Smooth muscle cell (in vitro differentiated cells): ENCODE measurements around the gene RBBP8. TPM values are rescaled to one million over a fixed set of nuclear protein-coding genes. Genes with fewer than 3 reads are reported as not detected.

ENCODE experiments used
- DNase-seq: peaks from one replicate; lab custom pipeline; 2025; ENCODE audit not compliant: unreplicated experiment; lab: John Stamatoyannopoulos, UW
- H2AFZ ChIP-seq: fragments of 200-600 bp; sonication (generic); 2 replicates; pipeline ENCODE4 v1.6.0; 2016; ENCODE audit warnings: antibody characterized with exemption, low read depth, mild to moderate bottlenecking
- H3F3A ChIP-seq: fragments of 200-600 bp; sonication (generic); 2 replicates; pipeline ENCODE4 v1.6.0; 2017; ENCODE audit warnings: antibody characterized with exemption, low read depth
- H3K27ac ChIP-seq: fragments of 200-600 bp; sonication (generic); 2 replicates; pipeline ENCODE4 v1.5.1; 2016; ENCODE audit warnings: low read depth, mild to moderate bottlenecking
- H3K27me3 ChIP-seq: fragments of 200-600 bp; sonication (generic); 2 replicates; pipeline ENCODE4 v1.6.1; 2016; ENCODE audit warnings: low read depth, mild to moderate bottlenecking
- H3K36me3 ChIP-seq: fragments of 200-600 bp; sonication (generic); 2 replicates; pipeline ENCODE4 v1.5.1; 2016; ENCODE audit warnings: low read depth
- H3K4me1 ChIP-seq: fragments of 200-600 bp; sonication (generic); 2 replicates; pipeline ENCODE4 v1.5.1; 2016; ENCODE audit warnings: low read depth
- H3K4me2 ChIP-seq: fragments of 200-600 bp; sonication (generic); 2 replicates; pipeline ENCODE4 v1.6.0; 2016; ENCODE audit warnings: mild to moderate bottlenecking
- H3K4me3 ChIP-seq: fragments of 200-600 bp; sonication (generic); 2 replicates; pipeline ENCODE4 v1.5.1; 2016; ENCODE audit warnings: mild to moderate bottlenecking
- H3K79me2 ChIP-seq: fragments of 200-600 bp; sonication (generic); 2 replicates; pipeline ENCODE4 v1.6.0; 2016; ENCODE audit warnings: low read depth, mild to moderate bottlenecking
- H3K9ac ChIP-seq: fragments of 200-600 bp; sonication (generic); 2 replicates; pipeline ENCODE4 v1.6.0; 2016; ENCODE audit warnings: low read depth
- H3K9me3 ChIP-seq: fragments of 200-600 bp; sonication (generic); replicated peaks from 2 replicates; pipeline ENCODE4 v1.5.1; 2016; ENCODE audit warnings: low read depth
- H4K20me1 ChIP-seq: fragments of 200-600 bp; sonication (generic); 2 replicates; pipeline ENCODE4 v1.6.0; 2016; ENCODE audit warnings: low read depth
- CTCF ChIP-seq: fragments of 200-600 bp; sonication (generic); IDR thresholded peaks from 2 replicates; pipeline ENCODE4 v1.5.1; 2017; ENCODE audit warnings: borderline replicate concordance, mild to moderate bottlenecking, antibody characterized with exemption; ENCODE audit not compliant: insufficient read depth, poor library complexity, severe bottlenecking
- WGBS: methylation state at CpG from one replicate; pipeline ENCODE4 v1.1.7; 2016; ENCODE audit warnings: low lambda C conversion rate; 5-methylcytosine and 5-hydroxymethylcytosine counted together
- polyA plus RNA-seq: library from polyadenylated mRNA; unstranded; fragments of >200 nt; fragmentation: Nextera tagmentation; extraction: Ambion mirVana; gene quantifications from 2 replicates; pipeline ENCODE4 v1.2.1, GENCODE V29; 2016
- total RNA-seq: library from RNA; depleted of rRNA; stranded (reverse); fragments of >200 nt; gene quantifications from 2 replicates; pipeline ENCODE4 v1.2.3, GENCODE V29; 2014

Gene RBBP8
- total and polyA plus RNA-seq, 2 experiments from 2014 or later: 11.7 to 39.3 TPM

DNA sequence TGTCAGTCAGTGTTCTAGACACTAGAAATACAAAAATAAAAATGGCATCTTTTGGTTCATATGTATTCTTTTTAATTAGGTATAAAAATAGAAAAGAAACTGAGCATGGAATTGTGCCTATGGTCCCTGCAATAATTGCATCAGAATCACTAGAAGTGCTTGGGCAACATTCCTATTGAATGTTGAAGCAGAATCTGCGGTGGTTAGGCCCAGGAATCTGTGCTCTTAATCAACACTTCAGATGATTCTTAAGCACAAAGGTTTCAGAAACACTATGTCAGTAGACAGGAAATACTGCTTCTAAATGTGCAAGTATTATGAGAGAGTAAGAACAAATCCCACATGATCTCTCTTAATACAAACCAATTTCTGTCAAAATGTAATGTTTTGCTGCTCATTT is 20.3 kb upstream of the RBBP8 start:
- Histone ChIP-seq H2AFZ (no peak overlapping the region), H3K4me3 (no peak overlapping the region), H3F3A (no peaks in the 10 kb centered on the region), H3K4me2 (peak overlapping the region; percentile 11), H3K27me3 (no peaks in the 10 kb centered on the region), H3K4me1 (peaks cover 27% of the 10 kb centered on the region), H3K27ac (peak overlapping the region; percentile 81), H3K79me2 (no peaks in the 10 kb centered on the region), H3K9me3 (no peaks in the 10 kb centered on the region), H3K9ac (peak overlapping the region; percentile 26), H3K36me3 (no peaks in the 10 kb centered on the region), H4K20me1 (no peaks in the 10 kb centered on the region)
- DNase-seq: no peak
- TF ChIP-seq CTCF: no peak
- 10% methylated on average over 1 of the region's 1 CpG for WGBS

GRCh38 chr18:22913861-22914260 is 19.3 kb upstream of the RBBP8 start:
- H3K79me2 ChIP-seq: no peaks in the 10 kb centered on the region
- H3F3A ChIP-seq: no peaks in the 10 kb centered on the region
- peak overlapping the region; percentile 81 for H3K27ac ChIP-seq
- no peaks in the 10 kb centered on the region for H4K20me1 ChIP-seq
- no peaks in the 10 kb centered on the region for H3K27me3 ChIP-seq
- DNase-seq: no peak
- peak overlapping the region; percentile 27 for H3K4me3 ChIP-seq
- TF ChIP-seq CTCF: no peak
- H3K36me3 ChIP-seq: no peaks in the 10 kb centered on the region
- no peak overlapping the region for H3K9ac ChIP-seq
- H2AFZ ChIP-seq: no peak overlapping the region
- 23% methylated on average over 3 of the region's 3 CpGs for WGBS
- no peaks in the 10 kb centered on the region for H3K9me3 ChIP-seq
- peak overlapping the region; percentile 11 for H3K4me2 ChIP-seq
- peaks cover 27% of the 10 kb centered on the region for H3K4me1 ChIP-seq

- Histone ChIP-seq H3K27me3 (no peaks in the 10 kb centered on the region), H3K36me3 (no peaks in the 10 kb centered on the region), H3F3A (no peaks in the 10 kb centered on the region), H4K20me1 (no peaks in the 10 kb centered on the region), H3K4me2 (peak overlapping the region; percentile 47), H3K4me1 (peaks cover 27% of the 10 kb centered on the region), H3K9me3 (no peaks in the 10 kb centered on the region), H3K79me2 (no peaks in the 10 kb centered on the region), H3K27ac (peak overlapping the region; percentile 52), H3K9ac (no peak overlapping the region), H2AFZ (no peak overlapping the region), H3K4me3 (peak overlapping the region; percentile 27)
- no peak for DNase-seq
- no peak for TF ChIP-seq CTCF
- 61% methylated on average over 3 of the region's 3 CpGs for WGBS
These were observed 18.5 kb upstream of the RBBP8 start for GRCh38 chr18:22914633-22915032.

- no peak overlapping the region for H3K9ac ChIP-seq
- DNase-seq: no peak
- no peak overlapping the region for H2AFZ ChIP-seq
- no peaks in the 10 kb centered on the region for H3K9me3 ChIP-seq
- no peaks in the 10 kb centered on the region for H3K36me3 ChIP-seq
- TF ChIP-seq CTCF: no peak
- H3K4me1 ChIP-seq: peaks cover 27% of the 10 kb centered on the region
- H3K27ac ChIP-seq: no peak overlapping the region
- H3K27me3 ChIP-seq: no peaks in the 10 kb centered on the region
- peak overlapping the region; percentile 47 for H3K4me2 ChIP-seq
- peak overlapping the region; percentile 27 for H3K4me3 ChIP-seq
- H3F3A ChIP-seq: no peaks in the 10 kb centered on the region
- H3K79me2 ChIP-seq: no peaks in the 10 kb centered on the region
- H4K20me1 ChIP-seq: no peaks in the 10 kb centered on the region
These were observed 17.8 kb upstream of the RBBP8 start for GRCh38 chr18:22915337-22915736.
